ENCODE measurements around the gene EXOC2.

DNA sequence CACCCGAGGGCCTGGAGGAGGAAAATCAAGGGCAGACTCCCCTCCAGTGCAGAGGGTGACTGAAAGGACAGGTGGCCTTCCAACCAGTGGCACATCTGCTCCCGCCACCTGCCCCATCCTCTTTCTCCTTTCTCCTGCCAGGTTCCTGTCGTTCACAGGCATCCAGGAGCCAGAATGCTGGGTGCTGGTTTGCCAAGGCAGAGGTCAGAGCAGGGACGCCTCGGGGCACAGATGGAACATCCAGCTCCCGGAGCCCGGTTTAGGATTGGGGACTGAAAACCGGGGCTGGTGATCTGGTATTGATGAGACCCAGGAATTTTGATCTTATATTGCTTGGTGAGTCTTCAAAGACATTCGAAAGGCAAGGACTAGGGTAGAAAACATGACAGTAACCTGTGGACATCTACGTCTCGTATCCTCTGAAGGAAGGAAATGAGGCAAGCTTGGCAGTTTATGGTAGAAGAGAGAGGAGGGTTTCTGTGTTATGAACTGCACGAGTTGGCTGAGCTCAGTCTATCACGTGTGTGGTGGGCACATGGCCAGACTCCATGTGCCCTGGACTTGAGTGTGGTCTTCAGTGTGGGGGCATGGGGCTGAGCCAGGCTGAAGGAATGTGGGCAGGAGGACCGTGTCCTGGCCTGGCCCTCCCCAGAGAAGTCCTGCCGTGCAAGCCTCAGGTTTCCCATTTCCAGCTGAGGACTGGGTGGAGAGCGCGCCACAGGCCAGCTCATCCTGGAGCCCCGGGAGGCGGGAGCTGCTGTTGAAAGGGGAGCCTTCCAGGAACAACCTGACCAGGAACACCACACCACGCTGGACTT is 227.2 kb downstream of the EXOC2 start:
- TF ChIP-seq, protein P1, sequence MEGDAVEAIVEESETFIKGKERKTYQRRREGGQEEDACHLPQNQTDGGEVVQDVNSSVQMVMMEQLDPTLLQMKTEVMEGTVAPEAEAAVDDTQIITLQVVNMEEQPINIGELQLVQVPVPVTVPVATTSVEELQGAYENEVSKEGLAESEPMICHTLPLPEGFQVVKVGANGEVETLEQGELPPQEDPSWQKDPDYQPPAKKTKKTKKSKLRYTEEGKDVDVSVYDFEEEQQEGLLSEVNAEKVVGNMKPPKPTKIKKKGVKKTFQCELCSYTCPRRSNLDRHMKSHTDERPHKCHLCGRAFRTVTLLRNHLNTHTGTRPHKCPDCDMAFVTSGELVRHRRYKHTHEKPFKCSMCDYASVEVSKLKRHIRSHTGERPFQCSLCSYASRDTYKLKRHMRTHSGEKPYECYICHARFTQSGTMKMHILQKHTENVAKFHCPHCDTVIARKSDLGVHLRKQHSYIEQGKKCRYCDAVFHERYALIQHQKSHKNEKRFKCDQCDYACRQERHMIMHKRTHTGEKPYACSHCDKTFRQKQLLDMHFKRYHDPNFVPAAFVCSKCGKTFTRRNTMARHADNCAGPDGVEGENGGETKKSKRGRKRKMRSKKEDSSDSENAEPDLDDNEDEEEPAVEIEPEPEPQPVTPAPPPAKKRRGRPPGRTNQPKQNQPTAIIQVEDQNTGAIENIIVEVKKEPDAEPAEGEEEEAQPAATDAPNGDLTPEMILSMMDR (conservative IDR thresholded peaks at IDR 0.05), result no peak
- no peak for TF ChIP-seq ZFX (IDR thresholded peaks at IDR 0.05)

Data from C4-2B (cell line).